Measurements from ENCODE around the gene SEPTIN10. TPM values are rescaled to one million over a fixed set of nuclear protein-coding genes. Genes with fewer than 3 reads are reported as not detected.

Gene SEPTIN10
- total RNA-seq, 2 donors from 2014 or later, result 44.9 to 46.5 TPM

- intact Hi-C loops (cut with DNase I), result no loop called here
- Histone ChIP-seq H3K27me3 (no peaks in the 10 kb centered on the region), H3K4me3 (no peak overlapping the region), H3K36me3 (replicated peaks in 1 of 2; ENCODE audit: insufficient read depth in 1 of 2, low read depth in 2 of 2) (no peaks in the 10 kb centered on the region), H3K27ac (no peak overlapping the region), H3K4me1 (no peaks in the 10 kb centered on the region), H3K9me3 (no peaks in the 10 kb centered on the region)
- ATAC-seq (no peak), DNase-seq (no peak)
- WGBS, 2 donors, result 80 to 85% methylated on average over 3 to 25 of the region's 26 CpGs
- TF ChIP-seq POLR2A (IDR thresholded peaks at IDR 0.05) (no peak), CTCF (IDR thresholded peaks at IDR 0.05) (no peak)
Observed at GRCh38 chr2:109517118-109517889, 96.5 kb downstream of the SEPTIN10 start.

- TF ChIP-seq POLR2A (IDR thresholded peaks at IDR 0.05) (no peak), CTCF (IDR thresholded peaks at IDR 0.05) (peak in 6 of 7 experiments; percentile 25 to 51 (median 42))
- Histone ChIP-seq H3K27ac (no peak overlapping the region), H3K27me3 (no peaks in the 10 kb centered on the region), H3K9me3 (no peaks in the 10 kb centered on the region), H3K4me1 (no peaks in the 10 kb centered on the region), H3K36me3 (replicated peaks in 1 of 2; ENCODE audit: insufficient read depth in 1 of 2, low read depth in 2 of 2) (no peaks in the 10 kb centered on the region), H3K4me3 (no peak overlapping the region)
- WGBS, 2 donors, result 44 to 80% methylated on average over 9 to 20 of the region's 20 CpGs
- intact Hi-C loops (cut with DNase I), result no loop called here
- ATAC-seq (no peak), DNase-seq (peak in 2 of 4 donors; percentile 34 to 59)
Observed at GRCh38 chr2:109516445-109517117, 97.2 kb downstream of the SEPTIN10 start.

- no peaks in the 10 kb centered on the region for H3K27me3 ChIP-seq
- 74 to 90% methylated on average over 5 of the region's 5 CpGs for WGBS, 2 donors
- no peak for DNase-seq
Observed at GRCh38 chr2:109514857-109515256, 98.9 kb downstream of the SEPTIN10 start.

GRCh38 chr2:109513749-109514588 is 99.8 kb downstream of the SEPTIN10 start:
- intact Hi-C loops (cut with DNase I), result loop anchor here (5.0 kb wide), 1 partner anchor 387 kb away; the partner anchor contains the start of gene SH3RF3
- Histone ChIP-seq H3K9me3 (no peaks in the 10 kb centered on the region), H3K27ac (peak overlapping the region in 2 of 4 donors; percentile 32 to 34), H3K4me3 (no peak overlapping the region), H3K36me3 (replicated peaks in 1 of 2; ENCODE audit: insufficient read depth in 1 of 2, low read depth in 2 of 2) (no peaks in the 10 kb centered on the region), H3K27me3 (no peaks in the 10 kb centered on the region), H3K4me1 (no peaks in the 10 kb centered on the region)
- TF ChIP-seq POLR2A (IDR thresholded peaks at IDR 0.05) (no peak), CTCF (IDR thresholded peaks at IDR 0.05) (no peak)
- WGBS, 2 donors, result 47 to 59% methylated on average over 13 to 19 of the region's 20 CpGs
- ATAC-seq (peak; percentile 57), DNase-seq (peak in 2 of 4 donors; percentile 31 to 45)

More at GRCh38 chr2:109514857-109515256, 98.9 kb downstream of the SEPTIN10 start:
- ATAC-seq, result no peak
- Histone ChIP-seq H3K4me3 (no peak overlapping the region), H3K27ac (no peak overlapping the region), H3K4me1 (no peaks in the 10 kb centered on the region), H3K9me3 (no peaks in the 10 kb centered on the region), H3K36me3 (replicated peaks in 1 of 2; ENCODE audit: insufficient read depth in 1 of 2, low read depth in 2 of 2) (no peaks in the 10 kb centered on the region)
- intact Hi-C loops (cut with DNase I), result loop anchor here (5.0 kb wide), 1 partner anchor 388 kb away; the partner anchor contains the start of gene SH3RF3
- TF ChIP-seq CTCF (IDR thresholded peaks at IDR 0.05) (no peak), POLR2A (IDR thresholded peaks at IDR 0.05) (no peak)

All from body of pancreas (tissue), 4 donors.